Loucy (cell line): Measurements from ENCODE around the gene HMGXB4.

Experiments used
- H2AFZ ChIP-seq: fragments of 200-600 bp; sonication (generic); 2 replicates; pipeline ENCODE4 v1.6.0; 2016; ENCODE audit warnings: antibody characterized with exemption, mild to moderate bottlenecking, low read length, moderate library complexity
- H3F3A ChIP-seq: fragments of 200-600 bp; 2 replicates; pipeline ENCODE4 v1.6.0; 2016; ENCODE audit warnings: antibody characterized with exemption, low read depth, mild to moderate bottlenecking
- H3K27me3 ChIP-seq: fragments of 200-600 bp; sonication (generic); 2 replicates; pipeline ENCODE4 v1.6.1; 2014; ENCODE audit warnings: low read length, mild to moderate bottlenecking; ENCODE audit not compliant: insufficient read depth, poor library complexity, severe bottlenecking
- H3K36me3 ChIP-seq: fragments of 200-600 bp; sonication (generic); 2 replicates; pipeline ENCODE4 v1.6.1; 2016; ENCODE audit warnings: low read length; ENCODE audit not compliant: insufficient read depth
- H3K4me1 ChIP-seq: fragments of 200-600 bp; sonication (generic); 2 replicates; pipeline ENCODE4 v1.5.1; 2014; ENCODE audit warnings: low read length, mild to moderate bottlenecking; ENCODE audit not compliant: insufficient read depth, poor library complexity, severe bottlenecking
- H3K4me2 ChIP-seq: fragments of 200-600 bp; sonication (generic); 2 replicates; pipeline ENCODE4 v1.6.0; 2014; ENCODE audit warnings: antibody characterized with exemption, low read length, low read depth, mild to moderate bottlenecking; ENCODE audit not compliant: poor library complexity, severe bottlenecking
- H3K4me3 ChIP-seq: fragments of 200-600 bp; sonication (generic); 2 replicates; pipeline ENCODE4 v1.5.1; 2014; ENCODE audit warnings: low read length, mild to moderate bottlenecking, mixed read lengths; ENCODE audit not compliant: poor library complexity, severe bottlenecking
- H3K79me2 ChIP-seq: fragments of 200-600 bp; sonication (generic); 2 replicates; pipeline ENCODE4 v1.6.1; 2014; ENCODE audit warnings: low read length; ENCODE audit not compliant: insufficient read depth
- H3K9ac ChIP-seq: fragments of 200-600 bp; sonication (generic); 2 replicates; pipeline ENCODE4 v1.6.0; 2014; ENCODE audit warnings: mild to moderate bottlenecking, low read depth, low read length, moderate library complexity; ENCODE audit not compliant: poor library complexity, severe bottlenecking
- H3K9me2 ChIP-seq: fragments of 200-600 bp; sonication (generic); replicated peaks from 2 replicates; pipeline ENCODE4 v1.6.1; 2016; ENCODE audit warnings: low read depth, low read length, mixed read lengths
- H3K9me3 ChIP-seq: fragments of 200-600 bp; sonication (generic); 2 replicates; pipeline ENCODE4 v1.6.1; 2014; ENCODE audit warnings: mild to moderate bottlenecking, antibody characterized with exemption, low read length, low read depth; ENCODE audit not compliant: insufficient read depth
- H4K20me1 ChIP-seq: fragments of 200-600 bp; sonication (generic); 2 replicates; pipeline ENCODE4 v1.6.0; 2014; ENCODE audit warnings: antibody characterized with exemption, low read length, mild to moderate bottlenecking; ENCODE audit not compliant: insufficient read depth, poor library complexity, severe bottlenecking
- EZH2phosphoT487 ChIP-seq: fragments of 200-600 bp; IDR thresholded peaks from 2 replicates; pipeline ENCODE4 v1.6.1; 2018; ENCODE audit warnings: antibody characterized with exemption, mild to moderate bottlenecking, moderate library complexity, borderline replicate concordance
- TF ChIP-seq, protein P1 (sequence below): fragments of 200-600 bp; sonication (generic); conservative IDR thresholded peaks from 2 replicates; pipeline ENCODE4 v1.5.1; 2014; ENCODE audit warnings: mild to moderate bottlenecking, antibody characterized with exemption, low read length

Gene HMGXB4

GRCh38 chr22:35324762-35325161 is 67.5 kb downstream of the HMGXB4 start:
- H3K9me2 ChIP-seq: no peaks in the 10 kb centered on the region
- H3K9me3 ChIP-seq: no peaks in the 10 kb centered on the region
- no peak overlapping the region for H3K4me3 ChIP-seq
- H3K4me1 ChIP-seq: peaks cover 8% of the 10 kb centered on the region
- no peaks in the 10 kb centered on the region for H4K20me1 ChIP-seq
- H3K27me3 ChIP-seq: no peaks in the 10 kb centered on the region
- TF ChIP-seq EZH2phosphoT487: no peak
- no peak overlapping the region for H2AFZ ChIP-seq
- 0 out of 2 replicates have a peak, but pooled peaks cover 3% of the 10 kb centered on the region for H3F3A ChIP-seq
- H3K4me2 ChIP-seq: no peak overlapping the region
- H3K9ac ChIP-seq: no peak overlapping the region
- no peaks in the 10 kb centered on the region for H3K79me2 ChIP-seq
- H3K36me3 ChIP-seq: peaks cover 55% of the 10 kb centered on the region; the same call in 1 of the 2 replicates

- no peak for TF ChIP-seq EZH2phosphoT487
- TF ChIP-seq, protein P1, sequence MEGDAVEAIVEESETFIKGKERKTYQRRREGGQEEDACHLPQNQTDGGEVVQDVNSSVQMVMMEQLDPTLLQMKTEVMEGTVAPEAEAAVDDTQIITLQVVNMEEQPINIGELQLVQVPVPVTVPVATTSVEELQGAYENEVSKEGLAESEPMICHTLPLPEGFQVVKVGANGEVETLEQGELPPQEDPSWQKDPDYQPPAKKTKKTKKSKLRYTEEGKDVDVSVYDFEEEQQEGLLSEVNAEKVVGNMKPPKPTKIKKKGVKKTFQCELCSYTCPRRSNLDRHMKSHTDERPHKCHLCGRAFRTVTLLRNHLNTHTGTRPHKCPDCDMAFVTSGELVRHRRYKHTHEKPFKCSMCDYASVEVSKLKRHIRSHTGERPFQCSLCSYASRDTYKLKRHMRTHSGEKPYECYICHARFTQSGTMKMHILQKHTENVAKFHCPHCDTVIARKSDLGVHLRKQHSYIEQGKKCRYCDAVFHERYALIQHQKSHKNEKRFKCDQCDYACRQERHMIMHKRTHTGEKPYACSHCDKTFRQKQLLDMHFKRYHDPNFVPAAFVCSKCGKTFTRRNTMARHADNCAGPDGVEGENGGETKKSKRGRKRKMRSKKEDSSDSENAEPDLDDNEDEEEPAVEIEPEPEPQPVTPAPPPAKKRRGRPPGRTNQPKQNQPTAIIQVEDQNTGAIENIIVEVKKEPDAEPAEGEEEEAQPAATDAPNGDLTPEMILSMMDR: no peak
- Histone ChIP-seq H3K9me2 (no peaks in the 10 kb centered on the region), H3K36me3 (peaks cover 55% of the 10 kb centered on the region; the same call in 1 of the 2 replicates)
Measured at GRCh38 chr22:35325209-35325608, 67.9 kb downstream of the HMGXB4 start.

DNA sequence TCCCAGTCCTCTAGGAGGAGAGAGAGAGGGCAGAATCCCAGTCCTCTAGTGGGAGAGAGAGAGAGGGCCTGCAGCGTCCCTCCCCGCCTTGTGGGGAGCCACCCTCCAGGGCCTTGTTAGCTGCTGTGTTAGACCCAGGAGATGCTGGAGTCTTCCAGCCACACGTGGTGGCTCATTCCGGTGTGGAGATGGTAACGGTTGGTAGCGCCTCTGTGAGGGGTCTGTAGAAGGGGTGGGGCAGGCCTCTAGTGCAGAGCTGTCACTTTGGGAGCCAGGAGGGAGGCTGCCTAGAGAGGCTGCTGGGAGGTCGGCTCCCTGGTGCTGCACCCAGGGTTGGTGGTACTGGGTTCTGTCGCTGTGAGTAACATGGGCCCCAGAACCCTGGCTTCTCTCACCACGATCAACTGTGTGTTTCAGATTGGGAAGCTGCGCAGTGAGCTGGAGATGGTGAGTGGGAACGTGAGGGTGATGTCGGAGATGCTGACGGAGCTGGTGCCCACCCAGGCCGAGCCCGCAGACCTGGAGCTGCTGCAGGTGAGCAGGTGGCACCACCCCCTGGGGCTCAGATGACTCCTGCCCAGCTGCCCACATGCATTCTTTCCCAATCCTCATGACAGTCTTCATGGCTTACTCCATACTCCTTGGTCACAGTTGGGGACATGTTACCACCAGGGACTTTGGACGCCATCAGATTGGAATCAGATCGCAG is 69.7 kb downstream of the HMGXB4 start:
- Histone ChIP-seq H3K9me2 (no peaks in the 10 kb centered on the region), H3K36me3 (peaks cover 50% of the 10 kb centered on the region; the same call in 1 of the 2 replicates), H2AFZ (no peak overlapping the region), H3K9ac (no peak overlapping the region), H3K27me3 (no peaks in the 10 kb centered on the region), H3K79me2 (no peaks in the 10 kb centered on the region), H3K9me3 (no peaks in the 10 kb centered on the region), H3K4me2 (no peak overlapping the region), H3F3A (0 out of 2 replicates have a peak, but pooled peaks cover 3% of the 10 kb centered on the region), H3K4me3 (no peak overlapping the region), H4K20me1 (no peaks in the 10 kb centered on the region), H3K4me1 (peaks cover 20% of the 10 kb centered on the region)
- TF ChIP-seq, protein P1: no peak
- no peak for TF ChIP-seq EZH2phosphoT487

More at GRCh38 chr22:35325209-35325608, 67.9 kb downstream of the HMGXB4 start:
- Histone ChIP-seq H3K4me1 (peaks cover 12% of the 10 kb centered on the region), H4K20me1 (no peaks in the 10 kb centered on the region), H3K9me3 (no peaks in the 10 kb centered on the region), H3K79me2 (no peaks in the 10 kb centered on the region), H3K4me2 (no peak overlapping the region), H2AFZ (no peak overlapping the region), H3F3A (0 out of 2 replicates have a peak, but pooled peaks cover 3% of the 10 kb centered on the region), H3K9ac (no peak overlapping the region), H3K4me3 (no peak overlapping the region), H3K27me3 (no peaks in the 10 kb centered on the region)
